PC-3 (cell line): ENCODE measurements around the gene ARSG.

Experiments
- EZH2phosphoT487 ChIP-seq: fragments of 300-600 bp; sonication (generic); IDR thresholded peaks from 2 replicates; pipeline ENCODE4 v1.6.1; 2018; ENCODE audit warnings: mild to moderate bottlenecking, antibody characterized with exemption, low read length, borderline replicate concordance
- TF ChIP-seq, protein P1 (sequence below): fragments of 300-600 bp; sonication (generic); conservative IDR thresholded peaks from 2 replicates; pipeline ENCODE4 v1.5.1; 2017; ENCODE audit warnings: antibody characterized with exemption, low read depth, mild to moderate bottlenecking, low read length

DNA sequence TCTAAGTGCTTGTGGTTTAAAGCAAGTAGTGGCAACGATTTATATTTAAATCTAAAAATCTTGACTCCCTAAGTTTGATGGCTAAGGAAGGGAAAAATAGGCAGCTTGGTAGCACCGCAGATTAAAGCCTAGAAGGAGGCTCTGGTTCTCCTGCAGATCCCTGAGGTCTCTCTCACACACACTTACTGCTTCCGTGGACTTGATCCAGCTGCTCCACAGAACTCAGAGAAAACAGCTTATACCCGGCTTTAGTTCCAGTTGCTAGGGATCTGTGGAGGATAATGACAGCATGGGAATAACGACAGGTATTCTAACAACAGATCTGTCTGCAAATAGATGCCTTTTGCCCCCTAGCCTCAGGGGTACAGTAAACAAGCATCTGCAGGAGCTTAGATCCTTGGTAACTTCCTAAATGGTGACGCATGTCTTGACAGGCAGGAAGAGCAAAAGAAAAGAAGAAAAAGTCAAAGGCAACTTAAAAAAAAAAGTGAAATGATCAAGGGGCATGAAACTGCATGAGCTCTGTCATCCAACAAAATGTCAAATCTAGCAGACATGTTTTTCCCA, 161.5 kb downstream of the ARSG start:
- TF ChIP-seq, protein P1, sequence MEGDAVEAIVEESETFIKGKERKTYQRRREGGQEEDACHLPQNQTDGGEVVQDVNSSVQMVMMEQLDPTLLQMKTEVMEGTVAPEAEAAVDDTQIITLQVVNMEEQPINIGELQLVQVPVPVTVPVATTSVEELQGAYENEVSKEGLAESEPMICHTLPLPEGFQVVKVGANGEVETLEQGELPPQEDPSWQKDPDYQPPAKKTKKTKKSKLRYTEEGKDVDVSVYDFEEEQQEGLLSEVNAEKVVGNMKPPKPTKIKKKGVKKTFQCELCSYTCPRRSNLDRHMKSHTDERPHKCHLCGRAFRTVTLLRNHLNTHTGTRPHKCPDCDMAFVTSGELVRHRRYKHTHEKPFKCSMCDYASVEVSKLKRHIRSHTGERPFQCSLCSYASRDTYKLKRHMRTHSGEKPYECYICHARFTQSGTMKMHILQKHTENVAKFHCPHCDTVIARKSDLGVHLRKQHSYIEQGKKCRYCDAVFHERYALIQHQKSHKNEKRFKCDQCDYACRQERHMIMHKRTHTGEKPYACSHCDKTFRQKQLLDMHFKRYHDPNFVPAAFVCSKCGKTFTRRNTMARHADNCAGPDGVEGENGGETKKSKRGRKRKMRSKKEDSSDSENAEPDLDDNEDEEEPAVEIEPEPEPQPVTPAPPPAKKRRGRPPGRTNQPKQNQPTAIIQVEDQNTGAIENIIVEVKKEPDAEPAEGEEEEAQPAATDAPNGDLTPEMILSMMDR: no peak
- no peak for TF ChIP-seq EZH2phosphoT487
